Muscle layer of colon (tissue), 2 donors: ENCODE results near the gene IDH2.

Source experiments
- H3K27ac ChIP-seq: one replicate; pipeline ENCODE4 v1.7.0; 2013; ENCODE audit warnings: low read depth, mild to moderate bottlenecking, low read length, moderate library complexity
- H3K27me3 ChIP-seq, 2 donors: one replicate each; pipeline ENCODE4 v1.7.0; 2013; ENCODE audit warnings: low read length in 2 of 2, mild to moderate bottlenecking in 2 of 2; ENCODE audit not compliant: insufficient read depth in 2 of 2, control insufficient read depth in 1 of 2
- H3K36me3 ChIP-seq: one replicate; pipeline ENCODE4 v1.7.0; 2013; ENCODE audit warnings: mild to moderate bottlenecking, low read length; ENCODE audit not compliant: insufficient read depth
- H3K4me1 ChIP-seq: one replicate; pipeline ENCODE4 v1.7.0; 2013; ENCODE audit warnings: mild to moderate bottlenecking, low read length; ENCODE audit not compliant: insufficient read depth
- H3K4me3 ChIP-seq, 2 donors: one replicate each; pipeline ENCODE4 v1.7.0; 2013; ENCODE audit warnings: low read length in 2 of 2, low read depth in 1 of 2, mild to moderate bottlenecking in 1 of 2, moderate library complexity in 1 of 2
- H3K9ac ChIP-seq: one replicate; pipeline ENCODE4 v1.7.0; 2013; ENCODE audit warnings: low read length
- H3K9me3 ChIP-seq: one replicate; pipeline ENCODE4 v1.7.0; 2013; ENCODE audit warnings: mild to moderate bottlenecking, low read length
- donor health status: abdominal sarcoma.
- donor health status: Adenocarcinoma of cecum.

Gene IDH2

GRCh38 chr15:90058775-90059174 is 43.5 kb downstream of the IDH2 start:
- no peak overlapping the region for H3K4me3 ChIP-seq
- no peaks in the 10 kb centered on the region for H3K36me3 ChIP-seq
- H3K27ac ChIP-seq, result no peak overlapping the region
- peaks cover 25% of the 10 kb centered on the region for H3K4me1 ChIP-seq
- no peaks in the 10 kb centered on the region for H3K27me3 ChIP-seq
- no peak overlapping the region for H3K9ac ChIP-seq
- H3K9me3 ChIP-seq, result no peaks in the 10 kb centered on the region

- Histone ChIP-seq H3K27me3 (no peaks in the 10 kb centered on the region), H3K4me1 (peaks cover 20% of the 10 kb centered on the region), H3K9ac (no peak overlapping the region), H3K4me3 (no peak overlapping the region), H3K36me3 (no peaks in the 10 kb centered on the region), H3K27ac (no peak overlapping the region), H3K9me3 (no peaks in the 10 kb centered on the region)
Measured at GRCh38 chr15:90058308-90058707, 44.0 kb downstream of the IDH2 start.

- no peak overlapping the region for H3K4me3 ChIP-seq
- no peak overlapping the region for H3K9ac ChIP-seq
- peaks cover 3% of the 10 kb centered on the region for H3K4me1 ChIP-seq
- H3K27me3 ChIP-seq, result no peaks in the 10 kb centered on the region
- H3K36me3 ChIP-seq, result no peaks in the 10 kb centered on the region
- H3K9me3 ChIP-seq, result no peaks in the 10 kb centered on the region
- no peak overlapping the region for H3K27ac ChIP-seq
Measured at GRCh38 chr15:90056529-90056928, 45.7 kb downstream of the IDH2 start.

GRCh38 chr15:90055182-90055581 is 47.1 kb downstream of the IDH2 start:
- Histone ChIP-seq H3K27me3 (no peaks in the 10 kb centered on the region), H3K4me1 (no peaks in the 10 kb centered on the region), H3K36me3 (no peaks in the 10 kb centered on the region), H3K27ac (no peak overlapping the region), H3K9ac (no peak overlapping the region), H3K4me3 (no peak overlapping the region), H3K9me3 (no peaks in the 10 kb centered on the region)

GRCh38 chr15:90054618-90055097 is 47.6 kb downstream of the IDH2 start:
- Histone ChIP-seq H3K36me3 (no peaks in the 10 kb centered on the region), H3K9ac (no peak overlapping the region), H3K4me1 (peaks cover 2% of the 10 kb centered on the region), H3K27me3 (no peaks in the 10 kb centered on the region), H3K9me3 (no peaks in the 10 kb centered on the region), H3K4me3 (no peak overlapping the region), H3K27ac (no peak overlapping the region)

GRCh38 chr15:90053685-90054466 is 48.4 kb downstream of the IDH2 start:
- peaks cover 5% of the 10 kb centered on the region for H3K4me1 ChIP-seq
- H3K27me3 ChIP-seq, result no peaks in the 10 kb centered on the region
- H3K27ac ChIP-seq, result no peak overlapping the region
- H3K4me3 ChIP-seq, result no peak overlapping the region
- H3K9ac ChIP-seq, result no peak overlapping the region
- H3K36me3 ChIP-seq, result no peaks in the 10 kb centered on the region
- no peaks in the 10 kb centered on the region for H3K9me3 ChIP-seq

- peaks cover 20% of the 10 kb centered on the region for H3K4me1 ChIP-seq
- H3K9ac ChIP-seq, result no peak overlapping the region
- H3K4me3 ChIP-seq, result no peak overlapping the region
- no peaks in the 10 kb centered on the region for H3K27me3 ChIP-seq
- H3K9me3 ChIP-seq, result no peaks in the 10 kb centered on the region
- H3K27ac ChIP-seq, result no peak overlapping the region
- H3K36me3 ChIP-seq, result no peaks in the 10 kb centered on the region
Measured at GRCh38 chr15:90051874-90052273, 50.4 kb downstream of the IDH2 start.

GRCh38 chr15:90049666-90050604 is 52.3 kb downstream of the IDH2 start:
- Histone ChIP-seq H3K4me1 (peaks cover 31% of the 10 kb centered on the region), H3K9ac (no peak overlapping the region), H3K27ac (no peak overlapping the region), H3K27me3 (no peaks in the 10 kb centered on the region), H3K36me3 (no peaks in the 10 kb centered on the region), H3K4me3 (no peak overlapping the region), H3K9me3 (no peaks in the 10 kb centered on the region)

- Histone ChIP-seq H3K4me1 (peaks cover 31% of the 10 kb centered on the region), H3K4me3 (no peak overlapping the region), H3K27ac (no peak overlapping the region), H3K36me3 (no peaks in the 10 kb centered on the region), H3K27me3 (no peaks in the 10 kb centered on the region), H3K9ac (no peak overlapping the region), H3K9me3 (no peaks in the 10 kb centered on the region)
Measured at GRCh38 chr15:90049030-90049429, 53.2 kb downstream of the IDH2 start.

- Histone ChIP-seq H3K9ac (no peak overlapping the region), H3K27ac (no peak overlapping the region)
Measured at GRCh38 chr15:90047956-90048575, 54.2 kb downstream of the IDH2 start.

GRCh38 chr15:90046911-90047392 is 55.3 kb downstream of the IDH2 start:
- no peak overlapping the region for H3K4me3 ChIP-seq
- no peaks in the 10 kb centered on the region for H3K36me3 ChIP-seq
- H3K27ac ChIP-seq, result no peak overlapping the region
- H3K9me3 ChIP-seq, result no peaks in the 10 kb centered on the region
- H3K27me3 ChIP-seq, result no peaks in the 10 kb centered on the region
- H3K9ac ChIP-seq, result no peak overlapping the region
- H3K4me1 ChIP-seq, result peaks cover 31% of the 10 kb centered on the region

More at GRCh38 chr15:90047956-90048575, 54.2 kb downstream of the IDH2 start:
- no peaks in the 10 kb centered on the region for H3K27me3 ChIP-seq
- H3K4me3 ChIP-seq, result no peak overlapping the region
- H3K9me3 ChIP-seq, result no peaks in the 10 kb centered on the region
- no peaks in the 10 kb centered on the region for H3K36me3 ChIP-seq
- H3K4me1 ChIP-seq, result peaks cover 31% of the 10 kb centered on the region
